K562 (cell line): ENCODE results near the gene SAMM50. TPM values are rescaled to one million over a fixed set of nuclear protein-coding genes. Genes with fewer than 3 reads are reported as not detected.

ENCODE experiments used
- CAMTA2 ChIP-seq: fragments of 250-450 bp; sonication (Bioruptor Pico); conservative IDR thresholded peaks from 2 replicates; pipeline ENCODE4 v1.5.1; 2022
- DACH1 ChIP-seq: fragments of 450-650 bp; IDR thresholded peaks from 2 replicates; pipeline ENCODE4 v1.6.1; 2018; ENCODE audit not compliant: partially characterized antibody
- EZH2 ChIP-seq: IDR thresholded peaks from 2 replicates; pipeline ENCODE4 v1.6.1; 2012; ENCODE audit warnings: low read depth, mild to moderate bottlenecking, inconsistent platforms, low read length, borderline replicate concordance
- FOXK2 ChIP-seq, 2 experiments: fragments of 450-650 bp; IDR thresholded peaks in 1 of 2; conservative IDR thresholded peaks in 1 of 2; 2 replicates each; pipeline ENCODE4 v1.6.1; 2016; ENCODE audit warnings: low read depth in 2 of 2, mild to moderate bottlenecking in 1 of 2
- MCM7 ChIP-seq, 2 experiments: fragments of 450-650 bp; IDR thresholded peaks; 2 replicates each; pipeline ENCODE4 v1.6.1; 2016 to 2018
- MXI1 ChIP-seq: IDR thresholded peaks from 2 replicates; pipeline ENCODE4 v1.6.1; 2011; ENCODE audit warnings: low read depth, mild to moderate bottlenecking, improper control_type of control experiment, low read length
- NBN ChIP-seq: fragments of 450-650 bp; IDR thresholded peaks from 2 replicates; pipeline ENCODE4 v1.6.1; 2016; ENCODE audit warnings: low read depth, mild to moderate bottlenecking
- NFE2 ChIP-seq: IDR thresholded peaks from 2 replicates; pipeline ENCODE4 v1.6.1; 2014; ENCODE audit warnings: antibody characterized with exemption, low read depth
- POLR3G ChIP-seq: IDR thresholded peaks from 2 replicates; pipeline ENCODE4 v1.6.1; 2011; ENCODE audit not compliant: insufficient read length, insufficient replicate concordance; ENCODE audit errors: extremely low read depth
- RERE ChIP-seq: sonication (generic); formaldehyde crosslinking; IDR thresholded peaks from 2 replicates; pipeline ENCODE4 v1.8.0; 2023; ENCODE audit warnings: missing genetic modification reagents, mild to moderate bottlenecking, borderline replicate concordance
- SAFB ChIP-seq: fragments of 200-400 bp; formaldehyde crosslinking; IDR thresholded peaks from 2 replicates; pipeline ENCODE4 v1.6.1; 2017; ENCODE audit warnings: low read depth, low read length, borderline replicate concordance
- ZKSCAN1 ChIP-seq: fragments of 150-350 bp; IDR thresholded peaks from 2 replicates; pipeline ENCODE4 v1.6.1; 2016; ENCODE audit warnings: low read depth, low read length
- ZNF121 ChIP-seq: sonication (generic); formaldehyde crosslinking; conservative IDR thresholded peaks from 2 replicates; pipeline ENCODE4 v1.8.0; 2022; ENCODE audit warnings: missing genetic modification reagents
- polyA plus RNA-seq, 8 experiments: library from polyadenylated mRNA; depleted of rRNA in 4 of 8; stranded (reverse) in 5 of 8; unstranded in 3 of 8; fragments of >200 nt; fragmentation: Nextera tagmentation in 2 of 8; fragmentation: Illumina TruSeq in 1 of 8; extraction: Ambion mirVana in 2 of 8; extraction: Trizol in 1 of 8; gene quantifications; 2 replicates each; pipeline versions ENCODE4 v1.2.1 to v1.2.3, GENCODE V29; 2011 to 2014; ENCODE audit warnings: inconsistent platforms in 1 of 8, missing spikeins in 1 of 8
- total RNA-seq, 7 experiments: library from RNA; depleted of rRNA in 6 of 7; stranded (reverse); fragments of >200 nt in 6 of 7; fragmentation: Illumina TruSeq in 2 of 7; extraction: Trizol in 2 of 7; gene quantifications; 2 replicates each; pipeline versions ENCODE4 v1.2.1 to v1.2.3, GENCODE V29; 2011 to 2021; ENCODE audit warnings: low replicate concordance in 1 of 7
- TF ChIP-seq, protein P1 (sequence below), 2 experiments: IDR thresholded peaks; 2 replicates each; pipeline ENCODE4 v1.6.1; 2011; ENCODE audit warnings: borderline replicate concordance in 1 of 2, control low read depth in 1 of 2, low read depth in 1 of 2, low read length in 1 of 2, mild to moderate bottlenecking in 1 of 2, mixed read lengths in 1 of 2, moderate library complexity in 1 of 2; ENCODE audit not compliant: insufficient read depth in 1 of 2, insufficient read length in 1 of 2, poor library complexity in 1 of 2, severe bottlenecking in 1 of 2; ENCODE audit errors: extremely low read depth in 1 of 2

SAMM50 gene
- total and polyA plus RNA-seq, 9 of the 15 experiments (the other 6 are each of a cell fraction or from before 2014, with no cell fraction given), result 14.6 to 49.3 (median 38.1) TPM

- no peak for TF ChIP-seq SAFB
- TF ChIP-seq, protein P1, sequence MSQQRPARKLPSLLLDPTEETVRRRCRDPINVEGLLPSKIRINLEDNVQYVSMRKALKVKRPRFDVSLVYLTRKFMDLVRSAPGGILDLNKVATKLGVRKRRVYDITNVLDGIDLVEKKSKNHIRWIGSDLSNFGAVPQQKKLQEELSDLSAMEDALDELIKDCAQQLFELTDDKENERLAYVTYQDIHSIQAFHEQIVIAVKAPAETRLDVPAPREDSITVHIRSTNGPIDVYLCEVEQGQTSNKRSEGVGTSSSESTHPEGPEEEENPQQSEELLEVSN (IDR thresholded peaks at IDR 0.05; ENCODE audit: borderline replicate concordance in 1 of 2, extremely low read depth in 1 of 2, insufficient read depth in 1 of 2, insufficient read length in 1 of 2, low read depth in 1 of 2, low read length in 1 of 2, poor library complexity in 1 of 2, severe bottlenecking in 1 of 2), result peak in 1 of 2 experiments; percentile 37
- TF ChIP-seq RERE, result no peak
- TF ChIP-seq FOXK2 (conservative IDR thresholded peaks at IDR 0.05 in 1 of 2, IDR thresholded peaks at IDR 0.05 in 1 of 2; ENCODE audit: low read depth in 2 of 2), result peak; percentile 93
- TF ChIP-seq ZNF121 (CRISPR knock-in tag), result no peak
- no peak for TF ChIP-seq MCM7 (IDR thresholded peaks at IDR 0.05)
- no peak for TF ChIP-seq DACH1
- no peak for TF ChIP-seq EZH2
- no peak for TF ChIP-seq ZKSCAN1
- TF ChIP-seq NBN, result no peak
- TF ChIP-seq NFE2, result peak; percentile 97
- TF ChIP-seq MXI1, result no peak
- TF ChIP-seq CAMTA2 (CRISPR knock-in tag), result no peak
- no peak for TF ChIP-seq POLR3G
These were observed 30.3 kb downstream of the SAMM50 start (continued) for GRCh38 chr22:43985532-43985931.
